ENCODE data around the gene GPSM3.
"Not testable (repeated sequence)": the region's sequence is repeated elsewhere in the genome, so short reads cannot be mapped to it uniquely, and the experiment has no call there.

The GPSM3 gene

DNA sequence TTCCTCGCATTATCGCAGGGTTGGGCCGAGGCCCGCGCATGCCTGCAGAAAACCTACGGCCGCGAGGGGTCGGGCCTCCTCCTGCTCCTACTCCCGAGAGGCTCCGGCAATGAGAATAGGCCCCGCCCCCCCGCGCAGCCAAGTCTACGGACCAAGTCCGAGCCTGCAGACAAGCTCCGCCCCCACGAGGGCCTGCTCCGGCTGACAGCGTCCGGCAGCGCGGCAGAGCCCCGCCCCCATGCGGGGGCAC is 3.1 kb upstream of the GPSM3 start:
- TF ChIP-seq, protein P1, sequence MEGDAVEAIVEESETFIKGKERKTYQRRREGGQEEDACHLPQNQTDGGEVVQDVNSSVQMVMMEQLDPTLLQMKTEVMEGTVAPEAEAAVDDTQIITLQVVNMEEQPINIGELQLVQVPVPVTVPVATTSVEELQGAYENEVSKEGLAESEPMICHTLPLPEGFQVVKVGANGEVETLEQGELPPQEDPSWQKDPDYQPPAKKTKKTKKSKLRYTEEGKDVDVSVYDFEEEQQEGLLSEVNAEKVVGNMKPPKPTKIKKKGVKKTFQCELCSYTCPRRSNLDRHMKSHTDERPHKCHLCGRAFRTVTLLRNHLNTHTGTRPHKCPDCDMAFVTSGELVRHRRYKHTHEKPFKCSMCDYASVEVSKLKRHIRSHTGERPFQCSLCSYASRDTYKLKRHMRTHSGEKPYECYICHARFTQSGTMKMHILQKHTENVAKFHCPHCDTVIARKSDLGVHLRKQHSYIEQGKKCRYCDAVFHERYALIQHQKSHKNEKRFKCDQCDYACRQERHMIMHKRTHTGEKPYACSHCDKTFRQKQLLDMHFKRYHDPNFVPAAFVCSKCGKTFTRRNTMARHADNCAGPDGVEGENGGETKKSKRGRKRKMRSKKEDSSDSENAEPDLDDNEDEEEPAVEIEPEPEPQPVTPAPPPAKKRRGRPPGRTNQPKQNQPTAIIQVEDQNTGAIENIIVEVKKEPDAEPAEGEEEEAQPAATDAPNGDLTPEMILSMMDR (IDR thresholded peaks at IDR 0.05): no peak
- no peak for TF ChIP-seq ZFX (IDR thresholded peaks at IDR 0.05; ENCODE audit: borderline replicate concordance)
- peak overlapping the region; percentile 98 for H3K27ac ChIP-seq

DNA sequence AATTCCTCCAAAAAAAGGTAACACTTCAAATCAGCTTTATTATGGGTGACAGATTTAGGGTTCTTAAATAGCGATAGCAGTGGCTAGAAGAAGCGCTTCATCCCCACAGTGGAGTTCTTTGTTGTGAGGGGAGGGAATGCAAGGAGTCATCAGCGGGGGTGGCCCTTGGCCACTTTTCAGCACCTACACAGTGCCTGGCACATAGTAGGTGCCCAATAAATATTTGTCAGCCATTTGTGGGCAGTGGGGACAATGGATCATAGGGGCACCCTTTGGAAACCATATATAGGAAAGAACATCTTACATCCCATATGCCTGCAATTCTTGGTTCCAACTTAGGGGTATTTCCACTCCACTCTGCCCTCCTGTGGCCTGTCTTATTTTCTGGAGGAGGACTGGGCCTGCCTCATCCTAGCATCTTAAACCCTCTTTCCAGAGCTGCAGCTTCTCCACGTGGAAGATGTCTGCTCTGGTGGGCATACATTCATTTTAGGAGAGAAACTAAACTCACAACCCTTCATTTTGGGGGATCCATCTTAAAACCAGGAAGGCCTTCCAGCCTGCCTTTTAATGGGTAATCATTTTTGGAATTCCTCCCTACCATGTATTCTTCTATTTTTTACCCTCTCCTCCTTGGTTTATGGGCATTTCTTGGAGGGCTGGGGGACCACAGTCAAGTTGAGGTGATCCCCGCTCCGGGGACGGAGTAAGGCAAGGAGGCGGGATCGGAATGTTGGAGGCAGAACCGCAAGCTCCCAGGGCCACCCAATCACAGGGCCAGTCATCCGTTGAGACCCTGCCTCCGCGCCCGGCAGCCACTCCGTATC is 2.6 kb upstream of the GPSM3 start:
- TF ChIP-seq, protein P1 (IDR thresholded peaks at IDR 0.05): peak; percentile 77
- no peak for TF ChIP-seq ZFX (IDR thresholded peaks at IDR 0.05; ENCODE audit: borderline replicate concordance)
- H3K27ac ChIP-seq: peak overlapping the region; percentile 98

DNA sequence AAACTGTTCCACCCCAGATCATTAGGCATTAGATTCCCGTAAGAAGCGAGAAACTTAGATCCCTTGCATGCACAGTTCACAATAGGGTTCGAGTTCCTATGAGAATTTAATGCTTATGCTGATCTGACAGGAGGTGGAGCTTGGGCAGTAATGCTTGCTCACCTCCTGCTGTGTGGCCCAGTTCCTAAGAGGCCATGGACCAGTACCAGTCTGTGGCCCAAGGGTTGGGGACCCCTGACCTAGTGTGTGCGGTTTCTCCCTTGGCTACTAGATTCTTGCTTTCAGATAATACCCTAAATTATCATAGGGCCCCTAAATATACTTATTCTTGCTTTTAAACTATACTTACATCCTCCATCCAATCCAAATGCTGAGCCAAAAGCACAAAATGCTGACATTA is 1.9 kb upstream of the GPSM3 start:
- TF ChIP-seq ZFX (IDR thresholded peaks at IDR 0.05; ENCODE audit: borderline replicate concordance): no peak
- TF ChIP-seq, protein P1 (IDR thresholded peaks at IDR 0.05): no peak
- peak overlapping the region; percentile 98; the same call in 1 of the 2 replicates for H3K27ac ChIP-seq

DNA sequence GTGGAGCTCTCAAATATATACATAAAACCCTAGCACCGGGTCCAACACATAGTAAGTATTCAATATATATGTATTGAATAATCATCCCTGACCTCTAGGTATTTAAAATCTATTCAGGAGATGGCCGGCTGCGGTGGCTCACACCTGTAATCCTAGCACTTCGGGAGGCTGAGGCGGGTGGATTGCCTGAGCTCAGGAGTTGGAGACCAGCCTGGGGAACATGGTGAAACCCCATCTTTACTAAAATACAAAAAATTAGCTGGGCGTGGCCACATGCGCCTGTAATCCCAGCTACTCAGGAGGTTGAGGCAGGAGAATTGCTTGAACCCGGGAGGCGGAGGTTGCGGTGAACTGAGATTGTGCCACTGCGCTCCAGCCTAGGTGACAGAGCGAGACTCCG is 653 bp upstream of the GPSM3 start:
- not testable (repeated sequence) for H3K27ac ChIP-seq

DNA sequence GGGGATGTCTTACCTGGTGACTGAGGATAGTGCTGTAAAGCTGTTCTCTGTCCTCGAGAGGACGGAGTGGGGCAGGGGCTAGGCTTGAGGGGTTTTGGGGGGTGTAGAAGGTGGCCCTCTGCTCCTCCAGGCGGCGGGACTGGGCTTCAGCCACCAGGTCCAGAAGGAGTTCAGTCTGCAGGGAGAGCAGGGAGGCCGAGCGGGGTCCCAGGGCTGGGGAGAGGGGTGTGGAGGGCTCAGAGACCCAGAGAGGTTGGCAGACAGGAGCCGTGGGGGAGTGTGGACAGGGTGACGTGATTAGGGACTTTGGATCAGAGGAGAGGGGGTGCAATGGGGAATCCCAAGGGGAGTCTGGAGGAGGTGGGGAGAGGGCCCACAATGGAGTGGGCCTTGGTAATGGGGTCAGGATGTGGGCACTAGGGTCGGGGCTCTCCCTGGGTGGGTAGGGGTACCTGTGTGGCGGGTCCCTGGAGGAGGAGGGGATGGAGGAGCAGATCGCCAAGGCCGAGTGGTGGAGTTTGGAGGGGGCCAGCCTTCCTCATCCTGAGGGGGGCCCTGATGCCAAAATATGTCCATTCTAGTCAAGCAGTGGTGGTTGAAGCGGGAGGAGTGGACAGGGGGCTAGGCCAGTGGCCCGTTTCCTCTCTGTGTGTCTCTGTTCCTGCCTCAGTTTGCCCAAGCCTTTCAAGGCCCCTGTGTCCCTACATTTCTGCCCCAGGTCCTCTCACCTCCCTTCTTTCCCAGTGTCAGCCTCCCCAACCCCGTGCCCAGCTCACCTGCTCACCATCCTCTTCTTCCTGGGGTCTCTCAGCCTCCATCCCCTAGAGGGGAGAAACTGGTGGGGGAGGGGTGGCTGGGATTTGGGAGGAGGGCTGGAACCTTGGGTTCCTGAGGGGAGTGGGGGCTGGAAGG is 491 bp downstream of the GPSM3 start:
- no peak for TF ChIP-seq ZFX (IDR thresholded peaks at IDR 0.05; ENCODE audit: borderline replicate concordance)
- TF ChIP-seq, protein P1 (IDR thresholded peaks at IDR 0.05): no peak
- H3K27ac ChIP-seq: no peak overlapping the region

DNA sequence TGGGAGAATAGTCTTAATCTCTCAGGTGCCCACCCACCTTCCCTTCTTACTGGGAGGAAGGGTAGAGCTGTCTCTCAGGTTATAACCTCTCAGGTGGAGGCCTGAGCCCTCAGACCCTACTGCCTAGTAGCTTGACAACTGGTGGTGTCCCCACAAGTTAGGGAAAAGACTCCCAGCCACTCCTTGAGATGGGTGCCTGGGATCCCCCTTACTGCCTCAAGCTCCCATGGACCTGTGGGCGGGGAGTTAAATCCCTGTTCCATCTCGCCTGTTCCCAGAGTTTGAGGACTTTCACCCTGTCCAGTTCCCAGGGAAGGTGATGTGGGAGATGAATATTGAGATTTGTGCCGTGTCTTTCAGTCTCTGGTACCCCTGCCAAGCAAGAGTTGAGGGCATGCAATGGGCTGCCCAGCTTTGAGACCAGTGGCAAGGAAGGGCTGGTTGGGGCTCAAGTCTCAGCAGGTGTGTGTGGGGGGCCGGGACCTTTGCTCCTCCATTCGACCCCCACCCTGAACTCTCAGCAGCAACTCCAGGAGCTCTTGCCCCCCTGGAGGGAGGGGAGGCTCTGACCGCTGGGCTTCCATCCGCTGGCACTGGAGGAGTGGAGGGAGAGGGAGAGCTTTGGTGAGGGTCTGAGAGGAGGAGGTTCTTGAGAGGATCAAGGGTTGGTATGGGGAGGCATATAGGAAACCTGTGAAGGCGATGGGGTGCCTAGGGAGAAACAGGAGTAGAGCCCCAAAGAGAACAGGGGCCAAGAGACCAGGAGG is 1.3 kb downstream of the GPSM3 start:
- H3K27ac ChIP-seq: peak overlapping the region; percentile 87

More for the DNA sequence above, 1.3 kb downstream of the GPSM3 start:
- TF ChIP-seq, protein P1 (IDR thresholded peaks at IDR 0.05): no peak
- no peak for TF ChIP-seq ZFX (IDR thresholded peaks at IDR 0.05; ENCODE audit: borderline replicate concordance)
